ENCODE measurements around the gene RSPO4. TPM values are rescaled to one million over a fixed set of nuclear protein-coding genes. Genes with fewer than 3 reads are reported as not detected.

The RSPO4 gene
- total RNA-seq, 1 donor from 2014 or later: 1.4 TPM

- no peaks in the 10 kb centered on the region for H3K4me1 ChIP-seq
- no peak for DNase-seq (ENCODE audit: low spot score in 2 of 2)
- TF ChIP-seq CTCF (IDR thresholded peaks at IDR 0.05): no peak
- no peak within 1 kb of the TSS for H3K4me3 ChIP-seq
- H3K27ac ChIP-seq: no peak within 1 kb of the TSS
- intact Hi-C loops (cut with DNase I): no loop called here
- H3K36me3 ChIP-seq: no peaks in the 10 kb centered on the region
- no peaks in the 10 kb centered on the region for H3K27me3 ChIP-seq
- H3K9me3 ChIP-seq: no peaks in the 10 kb centered on the region
Measured at GRCh38 chr20:916125-916799, 85.8 kb downstream of the RSPO4 start, which contains the start of gene ANGPT4. Gene ANGPT4, minus strand, starts transcription at chr20:916334. Its CDS starts 120 bp downstream, at chr20:916214.

- H3K4me1 ChIP-seq: no peaks in the 10 kb centered on the region
- no peak for TF ChIP-seq CTCF (IDR thresholded peaks at IDR 0.05)
- H3K36me3 ChIP-seq: no peaks in the 10 kb centered on the region
- no peak overlapping the region for H3K4me3 ChIP-seq
- no peaks in the 10 kb centered on the region for H3K9me3 ChIP-seq
- DNase-seq (ENCODE audit: low spot score in 2 of 2): no peak
- no peaks in the 10 kb centered on the region for H3K27me3 ChIP-seq
- intact Hi-C loops (cut with DNase I): no loop called here
- H3K27ac ChIP-seq: no peak overlapping the region
Measured at GRCh38 chr20:914727-915498, 87.2 kb downstream of the RSPO4 start.

- no peak overlapping the region for H3K4me3 ChIP-seq
- no peak overlapping the region for H3K27ac ChIP-seq
- intact Hi-C loops (cut with DNase I): no loop called here
- TF ChIP-seq CTCF (IDR thresholded peaks at IDR 0.05): no peak
- H3K9me3 ChIP-seq: no peaks in the 10 kb centered on the region
- H3K36me3 ChIP-seq: no peaks in the 10 kb centered on the region
- no peak for DNase-seq (ENCODE audit: low spot score in 2 of 2)
- H3K4me1 ChIP-seq: no peaks in the 10 kb centered on the region
- no peaks in the 10 kb centered on the region for H3K27me3 ChIP-seq
Measured at GRCh38 chr20:913306-913849, 88.7 kb downstream of the RSPO4 start.

GRCh38 chr20:911882-912600 lies 90.1 kb downstream of the RSPO4 start:
- Histone ChIP-seq H3K36me3 (no peaks in the 10 kb centered on the region), H3K9me3 (no peaks in the 10 kb centered on the region), H3K4me3 (no peak overlapping the region), H3K27ac (no peak overlapping the region), H3K27me3 (no peaks in the 10 kb centered on the region), H3K4me1 (no peaks in the 10 kb centered on the region)
- no peak for TF ChIP-seq CTCF (IDR thresholded peaks at IDR 0.05)
- intact Hi-C loops (cut with DNase I): no loop called here
- no peak for DNase-seq (ENCODE audit: low spot score in 2 of 2)

GRCh38 chr20:910870-911770 lies 91.0 kb downstream of the RSPO4 start:
- no peak overlapping the region for H3K4me3 ChIP-seq
- H3K4me1 ChIP-seq: no peaks in the 10 kb centered on the region
- H3K9me3 ChIP-seq: no peaks in the 10 kb centered on the region
- DNase-seq (ENCODE audit: low spot score in 2 of 2): peak in 1 of 2 donors; percentile 76
- intact Hi-C loops (cut with DNase I): no loop called here
- H3K27ac ChIP-seq: peak overlapping the region in 1 of 2 donors; percentile 36
- no peaks in the 10 kb centered on the region for H3K27me3 ChIP-seq
- no peaks in the 10 kb centered on the region for H3K36me3 ChIP-seq
- no peak for TF ChIP-seq CTCF (IDR thresholded peaks at IDR 0.05)
